OCI-LY7 (cell line): Measurements from ENCODE around the gene ZSWIM8.

Source experiments
- EZH2phosphoT487 ChIP-seq: fragments of 200-600 bp; sonication (generic); IDR thresholded peaks from 2 replicates; pipeline ENCODE4 v1.6.1; 2018; ENCODE audit warnings: low read depth, borderline replicate concordance, mild to moderate bottlenecking, mixed run types, antibody characterized with exemption, low read length, moderate library complexity, mixed read lengths
- TF ChIP-seq, protein P1 (sequence below): fragments of 200-600 bp; sonication (generic); conservative IDR thresholded peaks from 2 replicates; pipeline ENCODE4 v1.5.1; 2014; ENCODE audit warnings: mild to moderate bottlenecking, antibody characterized with exemption, low read length, moderate library complexity, mixed read lengths

DNA sequence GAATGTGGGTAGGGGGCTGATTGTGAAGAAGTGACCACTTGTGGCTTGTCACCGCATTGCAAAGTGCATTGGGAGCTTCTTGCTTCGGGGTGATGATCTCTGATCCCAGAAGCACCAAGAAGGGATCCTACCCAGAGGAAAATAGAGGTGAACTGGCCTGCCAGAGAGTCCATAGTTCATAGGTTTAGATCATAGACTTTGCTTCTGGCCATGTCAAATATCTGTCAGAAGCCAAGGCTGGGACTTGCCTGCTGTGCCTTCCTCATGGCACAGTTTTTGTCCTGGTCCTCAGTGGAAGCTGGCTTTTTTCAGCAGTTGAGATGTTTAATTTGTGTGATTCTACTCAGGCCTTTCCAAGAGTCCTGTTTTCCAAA lies 1.1 kb downstream of the ZSWIM8 start:
- TF ChIP-seq, protein P1, sequence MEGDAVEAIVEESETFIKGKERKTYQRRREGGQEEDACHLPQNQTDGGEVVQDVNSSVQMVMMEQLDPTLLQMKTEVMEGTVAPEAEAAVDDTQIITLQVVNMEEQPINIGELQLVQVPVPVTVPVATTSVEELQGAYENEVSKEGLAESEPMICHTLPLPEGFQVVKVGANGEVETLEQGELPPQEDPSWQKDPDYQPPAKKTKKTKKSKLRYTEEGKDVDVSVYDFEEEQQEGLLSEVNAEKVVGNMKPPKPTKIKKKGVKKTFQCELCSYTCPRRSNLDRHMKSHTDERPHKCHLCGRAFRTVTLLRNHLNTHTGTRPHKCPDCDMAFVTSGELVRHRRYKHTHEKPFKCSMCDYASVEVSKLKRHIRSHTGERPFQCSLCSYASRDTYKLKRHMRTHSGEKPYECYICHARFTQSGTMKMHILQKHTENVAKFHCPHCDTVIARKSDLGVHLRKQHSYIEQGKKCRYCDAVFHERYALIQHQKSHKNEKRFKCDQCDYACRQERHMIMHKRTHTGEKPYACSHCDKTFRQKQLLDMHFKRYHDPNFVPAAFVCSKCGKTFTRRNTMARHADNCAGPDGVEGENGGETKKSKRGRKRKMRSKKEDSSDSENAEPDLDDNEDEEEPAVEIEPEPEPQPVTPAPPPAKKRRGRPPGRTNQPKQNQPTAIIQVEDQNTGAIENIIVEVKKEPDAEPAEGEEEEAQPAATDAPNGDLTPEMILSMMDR = no peak
- no peak for TF ChIP-seq EZH2phosphoT487
